HG02763 (cell line): ENCODE results near the gene RPH3AL.
"Not testable (repeated sequence)": the region's sequence is repeated elsewhere in the genome, so short reads cannot be mapped to it uniquely, and the experiment has no call there.

Experiments
- ATAC-seq: cut with Tn5 transposase; IDR thresholded peaks from one replicate; pipeline ENCODE4 v1.9.1; 2021; ENCODE audit warnings: mild to moderate bottlenecking, moderate library complexity; ENCODE audit not compliant: unreplicated experiment

RPH3AL gene

DNA sequence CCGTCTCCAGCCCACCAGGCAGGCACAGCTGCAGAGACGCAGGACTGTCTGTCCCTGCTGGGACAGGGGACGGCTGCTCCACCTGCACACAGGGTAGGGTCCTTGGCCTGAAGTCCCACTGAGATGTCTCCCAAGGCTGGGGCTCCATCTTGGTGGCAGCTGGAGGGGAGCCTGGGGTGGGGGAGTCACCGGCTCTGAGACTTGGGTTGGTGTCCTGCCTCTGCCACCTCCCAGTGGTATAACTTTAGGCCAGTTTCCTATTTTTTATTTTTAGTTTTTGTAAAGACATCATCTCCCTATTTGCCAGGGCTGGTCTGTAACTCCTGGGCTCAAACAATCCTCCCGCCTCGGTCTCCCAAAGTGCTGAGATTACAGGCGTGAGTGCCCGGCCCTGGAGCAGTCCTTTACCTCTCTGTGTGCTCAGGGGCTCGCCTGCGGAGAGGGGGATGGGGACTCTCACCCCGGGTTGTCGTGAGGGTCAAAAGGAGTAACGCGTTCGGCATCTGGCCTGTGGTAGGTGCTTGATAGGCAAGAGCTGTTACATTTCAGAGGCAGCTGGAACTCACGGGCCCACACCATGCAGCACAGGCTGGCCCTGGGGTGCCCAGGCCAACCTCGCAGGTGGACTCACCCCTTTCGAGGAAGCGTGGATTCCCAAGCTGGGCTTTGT, 124.5 kb downstream of the RPH3AL start:
- ATAC-seq, result no peak

DNA sequence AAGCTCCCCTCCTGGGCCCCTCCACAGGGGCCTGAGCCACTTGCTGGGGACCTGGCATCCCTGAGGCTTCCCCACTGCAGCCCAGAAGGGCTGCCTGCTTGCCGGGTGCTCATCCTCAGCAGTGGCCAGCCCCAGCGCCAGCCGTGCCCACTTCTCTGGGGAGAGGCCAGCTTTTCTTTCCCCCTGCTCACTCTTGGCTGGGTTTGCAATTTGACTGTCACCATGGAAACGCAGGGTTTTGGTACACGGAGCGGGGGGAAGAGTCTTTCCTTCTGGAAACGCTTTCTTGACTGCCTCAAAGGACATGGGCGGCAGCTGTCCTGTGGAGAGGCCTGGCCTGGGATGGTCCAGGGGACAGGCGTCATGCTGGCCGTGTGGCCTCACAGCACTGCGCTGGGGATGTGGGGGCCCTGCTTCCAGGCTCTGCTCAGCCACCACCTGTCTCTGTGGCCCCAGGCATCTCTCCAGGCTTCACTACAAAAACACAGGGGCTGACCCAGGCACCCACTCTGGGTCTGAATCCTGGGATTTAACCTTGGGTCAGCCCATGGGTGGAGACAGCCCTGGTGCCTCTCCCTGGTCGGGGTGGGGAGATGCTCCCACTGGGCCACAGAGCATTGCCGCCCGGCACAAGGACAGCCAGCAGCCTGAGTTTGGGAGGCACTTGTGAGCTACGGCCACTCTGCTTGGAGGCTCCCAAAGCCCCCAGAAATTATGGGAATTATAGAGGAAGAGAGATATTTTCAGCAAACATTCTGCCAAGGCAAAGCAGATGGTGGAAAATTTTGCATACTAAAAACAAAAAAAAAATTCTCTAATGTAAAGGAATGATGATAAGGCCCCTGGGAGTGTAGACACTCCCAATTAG, 125.3 kb downstream of the RPH3AL start:
- no peak for ATAC-seq

DNA sequence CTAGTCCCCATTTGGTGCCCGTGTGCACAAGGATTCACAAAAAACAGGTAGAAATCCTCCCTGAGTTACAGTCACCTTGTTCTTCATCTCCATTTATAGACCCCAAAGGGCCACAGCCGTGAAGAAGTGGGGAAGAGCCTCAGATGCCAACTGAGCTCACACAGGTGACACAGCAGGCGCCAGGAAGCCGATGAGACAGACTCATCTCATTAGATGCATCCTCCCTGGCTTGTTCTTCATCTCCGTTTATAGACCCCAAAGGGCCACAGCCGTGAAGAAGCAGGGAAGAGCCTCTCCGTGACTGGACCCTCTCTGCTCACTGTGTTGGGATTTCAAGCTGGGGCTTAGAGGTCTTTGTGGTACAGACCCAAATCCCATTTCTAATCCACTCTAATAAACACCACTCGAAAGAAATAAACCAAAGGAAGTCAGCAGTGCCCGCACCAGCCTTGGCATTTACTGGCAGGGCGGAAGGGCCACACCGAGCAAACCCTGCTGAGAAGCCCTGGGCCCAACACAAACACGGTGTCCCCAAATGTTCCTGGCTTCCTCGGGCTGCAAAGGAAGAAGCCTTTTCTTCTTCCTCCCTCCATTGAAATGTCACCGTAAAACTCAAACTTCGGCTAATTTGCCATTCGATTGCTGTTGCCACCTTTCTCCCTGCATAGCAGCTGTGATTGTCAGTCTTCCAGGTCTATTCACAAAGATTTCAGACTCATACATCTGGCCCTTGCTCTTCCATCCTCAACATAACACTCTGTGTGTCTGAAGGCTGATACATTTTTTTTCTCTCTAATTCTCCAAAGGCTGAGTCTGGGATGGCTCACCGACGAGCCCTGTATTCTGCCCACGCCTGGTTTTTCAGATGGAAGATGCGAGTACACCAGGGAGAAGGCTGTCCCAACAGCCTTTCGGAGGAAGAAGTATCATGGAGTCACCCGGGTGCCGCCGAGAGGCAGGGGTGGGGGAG, 126.2 kb downstream of the RPH3AL start:
- ATAC-seq, result no peak

DNA sequence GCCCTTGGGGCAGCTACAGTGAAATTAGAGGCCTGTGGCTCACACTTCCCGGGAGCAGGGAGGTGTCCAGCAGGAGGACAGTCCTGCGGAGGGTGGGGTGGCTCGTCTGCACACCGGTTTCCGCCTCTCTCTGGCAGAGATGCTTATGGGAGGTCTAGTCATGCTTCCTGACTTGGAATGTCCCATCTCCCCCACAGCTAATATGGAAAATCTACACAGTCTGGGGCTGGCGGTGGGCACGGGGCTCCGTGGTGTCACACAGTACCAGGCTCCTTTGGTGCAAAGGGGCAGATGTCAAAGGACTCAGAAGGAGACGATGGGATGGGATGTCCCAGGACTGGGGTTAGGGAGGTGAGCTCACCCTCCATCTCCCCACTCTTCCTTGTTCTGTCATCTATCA, 127.1 kb downstream of the RPH3AL start:
- no peak for ATAC-seq

DNA sequence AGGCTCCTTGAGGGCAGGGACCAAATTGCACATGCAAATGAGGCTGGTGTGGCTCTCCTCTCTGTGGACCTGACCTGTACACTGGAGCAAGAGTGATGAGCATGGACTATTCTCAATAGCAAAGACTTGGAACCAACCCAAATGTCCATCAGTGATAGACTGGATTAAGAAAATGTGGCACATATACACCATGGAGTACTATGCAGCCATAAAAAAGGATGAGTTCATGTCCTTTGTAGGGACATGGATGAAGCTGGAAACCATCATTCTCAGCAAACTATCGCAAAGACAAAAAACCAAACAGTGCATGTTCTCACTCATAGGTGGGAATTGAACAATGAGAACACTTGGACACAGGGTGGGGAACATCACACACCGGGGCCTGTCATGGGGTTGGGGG, 128.0 kb downstream of the RPH3AL start:
- not testable (repeated sequence) for ATAC-seq

DNA sequence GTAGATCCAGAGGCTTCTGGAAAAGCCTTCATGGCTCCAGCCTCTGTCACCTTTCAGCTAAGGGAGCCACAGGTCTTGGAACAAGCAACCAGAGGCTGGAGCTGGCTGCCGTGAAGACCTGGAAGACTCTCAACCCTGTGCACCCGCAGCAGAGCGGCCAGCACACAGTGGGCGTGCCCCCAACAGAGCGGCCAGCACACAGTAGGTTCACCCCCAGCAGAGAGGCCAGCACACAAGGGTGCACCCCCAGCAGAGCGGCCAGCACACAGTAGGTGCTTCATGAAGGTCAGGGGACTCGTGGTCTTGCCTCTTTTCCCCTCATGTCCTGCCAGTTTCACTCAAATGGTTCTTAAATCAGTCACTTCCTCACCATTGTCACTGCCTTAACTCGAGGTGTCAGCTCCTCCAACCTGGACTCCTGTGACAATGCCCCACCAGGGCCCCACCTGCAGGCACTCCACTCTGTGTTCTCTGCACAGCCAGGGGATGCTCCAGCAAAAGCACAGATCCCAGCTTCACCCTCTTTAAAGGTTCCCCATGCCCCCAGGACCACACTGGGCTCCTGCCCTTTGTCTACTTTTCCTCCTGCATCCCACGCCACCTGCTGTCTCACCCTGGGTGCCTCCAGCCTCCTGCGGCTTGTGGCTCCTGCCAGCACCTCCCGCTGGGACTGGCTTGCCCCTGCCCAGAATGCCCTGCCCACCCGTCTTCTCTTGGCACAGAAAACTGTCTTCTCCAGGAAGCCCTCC, 128.7 kb downstream of the RPH3AL start:
- no peak for ATAC-seq

DNA sequence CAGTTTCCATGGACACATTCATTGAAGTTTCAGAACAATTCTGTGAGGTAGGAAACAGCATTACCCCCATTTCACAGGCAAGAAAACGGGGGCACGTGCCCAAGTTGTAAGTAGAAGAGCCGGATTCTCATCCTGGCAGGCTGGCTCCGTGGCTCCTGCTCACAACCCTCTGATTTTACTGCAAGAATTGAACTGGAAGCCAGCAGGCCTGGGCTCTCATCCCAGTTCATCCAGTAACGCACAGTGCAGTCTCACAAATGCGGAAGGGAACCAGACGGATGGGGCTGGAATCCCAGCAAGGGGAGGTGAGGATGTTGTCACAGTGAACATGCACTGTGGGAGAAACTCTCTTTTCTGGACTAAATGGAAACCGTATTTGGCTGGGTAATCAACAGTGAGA, 130.4 kb downstream of the RPH3AL start:
- ATAC-seq, result no peak

DNA sequence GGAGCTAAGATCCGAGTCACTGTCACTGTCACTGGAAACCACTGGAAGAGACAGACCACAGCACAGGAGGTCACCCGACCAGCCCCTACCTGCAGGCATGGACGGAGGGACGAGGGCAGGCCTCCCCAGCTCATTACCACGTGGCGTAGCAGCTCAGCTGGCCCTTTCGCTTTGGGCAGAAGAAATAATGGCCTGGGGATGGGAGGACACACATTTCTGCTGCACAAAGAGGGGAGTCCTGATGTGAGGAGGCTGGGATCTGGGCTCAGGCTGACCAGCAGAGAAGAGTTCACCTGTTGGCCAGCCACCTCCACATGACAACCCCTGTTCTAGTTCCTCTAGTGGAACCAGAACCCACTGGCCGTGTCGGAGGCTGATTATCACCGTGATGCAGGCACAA, 132.9 kb downstream of the RPH3AL start:
- no peak for ATAC-seq

DNA sequence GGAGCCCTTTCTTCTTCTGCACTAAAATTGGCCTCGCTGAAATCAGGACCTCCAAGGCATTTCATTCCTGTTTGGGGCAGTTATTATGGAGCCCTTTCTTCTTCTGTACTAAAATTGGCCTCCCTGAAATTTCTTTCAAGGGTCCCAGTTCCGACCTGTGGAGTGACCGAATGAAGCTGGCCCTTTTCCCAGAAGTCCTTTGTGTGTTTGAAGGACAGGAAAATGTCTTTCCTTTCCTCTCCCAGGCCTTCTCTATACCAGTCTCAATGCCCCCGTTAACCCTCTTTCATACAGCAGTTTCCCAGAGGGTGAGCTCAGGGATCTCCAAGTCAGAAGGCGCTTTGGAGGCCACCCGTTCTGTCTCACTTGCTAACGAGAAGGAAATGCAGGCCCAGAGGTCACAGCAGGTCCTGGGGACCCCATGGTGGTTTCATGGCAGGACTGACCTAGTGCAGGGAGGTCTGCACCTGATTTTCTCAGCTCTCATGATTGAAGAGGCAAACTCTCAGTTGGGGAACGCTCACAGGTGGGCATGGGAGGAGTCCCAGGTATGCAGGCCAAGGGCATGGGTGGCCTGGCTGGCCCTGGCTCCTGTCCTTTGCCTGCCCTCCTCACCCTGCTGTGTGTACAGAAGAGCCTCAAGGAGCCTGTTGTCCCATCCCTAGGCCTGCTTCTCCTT, 134.0 kb downstream of the RPH3AL start:
- no peak for ATAC-seq

DNA sequence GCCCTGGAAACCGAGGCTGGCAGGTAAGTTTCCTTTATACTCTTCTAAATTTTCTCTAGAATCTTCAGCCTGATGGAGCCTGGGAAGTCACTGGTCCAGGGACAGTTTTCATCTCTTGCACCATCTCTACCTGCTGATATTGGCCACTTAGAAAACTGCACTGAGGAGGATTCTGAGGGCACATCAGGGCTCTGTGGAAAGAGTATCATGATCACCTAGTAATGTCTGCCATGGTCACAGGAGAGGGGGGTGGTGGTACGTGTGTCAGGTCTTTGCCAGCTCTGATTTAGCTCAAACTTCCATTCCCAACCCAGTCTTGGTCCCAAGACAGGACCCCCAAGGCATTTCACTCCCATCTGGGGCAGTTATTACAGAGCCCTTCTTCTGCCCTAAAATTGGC, 136.0 kb downstream of the RPH3AL start:
- no peak for ATAC-seq

DNA sequence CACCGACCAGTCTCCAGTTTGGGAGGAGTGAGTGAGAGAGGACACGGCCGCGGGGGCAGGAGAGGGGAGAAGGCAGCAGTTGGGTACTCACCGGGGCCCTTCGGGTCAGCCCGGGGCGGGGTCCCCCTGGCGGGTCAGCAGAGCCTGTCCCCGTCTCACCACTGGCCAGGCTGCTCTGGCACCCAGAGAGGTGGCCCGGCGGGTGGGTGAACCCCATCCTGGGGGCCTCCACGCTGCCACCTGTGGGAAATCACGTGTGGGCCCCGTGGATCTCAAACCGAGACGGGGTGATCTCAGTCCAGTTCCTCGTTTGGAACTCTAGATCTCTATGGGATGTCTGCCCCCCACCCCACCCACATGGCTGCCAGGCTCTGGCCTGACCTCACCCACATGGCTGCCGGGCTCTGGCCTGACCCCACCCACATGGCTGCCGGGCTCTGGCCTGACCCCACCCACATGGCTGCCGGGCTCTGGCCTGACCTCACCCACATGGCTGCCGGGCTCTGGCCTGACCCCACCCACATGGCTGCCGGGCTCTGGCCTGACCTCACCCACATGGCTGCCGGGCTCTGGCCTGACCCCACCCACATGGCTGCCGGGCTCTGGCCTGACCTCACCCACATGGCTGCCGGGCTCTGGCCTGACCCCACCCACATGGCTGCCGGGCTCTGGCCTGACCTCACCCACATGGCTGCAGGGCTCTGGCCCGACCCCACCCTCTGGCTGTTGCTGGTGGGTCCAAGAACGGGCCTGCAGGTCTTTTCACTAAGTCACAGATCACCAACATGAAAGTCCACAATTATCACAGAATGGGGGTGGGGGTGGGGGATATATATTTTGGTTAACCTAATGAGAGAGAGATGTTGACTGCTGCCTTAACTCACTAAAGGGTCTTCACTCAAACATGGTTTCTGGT, 136.8 kb downstream of the RPH3AL start:
- ATAC-seq, result not testable (repeated sequence)

DNA sequence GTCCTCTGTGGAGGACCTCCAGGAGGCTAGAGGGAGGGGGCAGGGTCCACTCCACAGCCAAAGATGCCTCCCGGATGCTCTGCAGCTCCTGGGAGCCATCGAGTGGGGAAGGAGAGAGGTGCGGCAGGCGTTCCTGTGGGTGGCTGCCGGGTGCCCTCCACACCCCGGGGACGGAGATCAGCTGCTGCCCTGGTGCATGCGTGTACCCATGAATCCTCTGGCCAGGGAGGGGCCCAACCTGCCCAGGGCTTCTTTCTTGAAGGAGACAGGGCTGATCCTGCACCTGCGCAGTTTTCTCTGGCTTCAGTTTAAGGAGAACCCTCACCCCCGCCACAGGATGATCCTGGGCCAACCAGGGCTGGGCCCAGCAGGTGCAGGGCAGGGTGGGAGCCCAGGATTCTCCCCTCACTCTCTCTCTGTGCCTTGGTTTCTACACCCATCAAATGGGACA, 137.7 kb downstream of the RPH3AL start:
- ATAC-seq, result no peak

DNA sequence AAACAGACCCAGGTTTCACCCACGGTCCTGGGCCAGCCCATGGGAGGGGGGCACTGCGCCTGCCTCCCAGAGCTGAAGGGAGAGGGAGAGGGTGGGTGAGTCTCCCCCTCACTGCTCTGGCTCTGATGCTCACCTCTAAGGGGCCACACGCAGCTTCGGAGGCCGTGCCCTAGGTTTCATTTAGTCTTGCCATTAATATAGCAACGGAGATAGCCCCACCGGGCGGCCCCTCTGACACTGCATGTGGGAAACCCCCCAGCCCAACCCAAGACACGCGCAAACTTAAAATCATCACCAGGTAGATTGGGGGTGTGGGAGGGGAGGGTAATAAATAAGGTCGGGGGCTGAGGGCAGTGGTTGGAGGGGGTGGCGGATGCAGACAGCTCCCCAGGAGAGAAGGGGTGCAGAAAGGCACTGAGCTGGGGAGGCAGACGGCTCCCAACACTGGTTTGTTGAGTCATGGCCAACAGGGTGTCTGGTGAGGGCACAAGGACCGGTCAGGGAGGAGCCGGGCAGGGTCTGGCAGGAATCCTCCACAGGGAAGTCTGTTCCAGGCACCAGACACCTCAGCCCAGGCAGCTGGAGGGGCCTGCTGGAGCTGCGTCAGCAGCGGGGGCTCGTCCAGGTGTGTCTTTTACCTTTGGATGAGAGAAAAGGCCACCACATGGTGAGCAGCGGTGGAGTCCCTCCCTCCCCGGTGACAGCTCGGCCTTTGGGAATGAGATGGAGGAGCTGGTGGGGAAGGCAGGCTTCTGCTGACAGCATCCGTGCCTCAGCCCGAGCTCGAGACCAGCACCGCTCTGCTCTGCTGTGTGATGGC, 139.1 kb downstream of the RPH3AL start:
- ATAC-seq, result no peak

DNA sequence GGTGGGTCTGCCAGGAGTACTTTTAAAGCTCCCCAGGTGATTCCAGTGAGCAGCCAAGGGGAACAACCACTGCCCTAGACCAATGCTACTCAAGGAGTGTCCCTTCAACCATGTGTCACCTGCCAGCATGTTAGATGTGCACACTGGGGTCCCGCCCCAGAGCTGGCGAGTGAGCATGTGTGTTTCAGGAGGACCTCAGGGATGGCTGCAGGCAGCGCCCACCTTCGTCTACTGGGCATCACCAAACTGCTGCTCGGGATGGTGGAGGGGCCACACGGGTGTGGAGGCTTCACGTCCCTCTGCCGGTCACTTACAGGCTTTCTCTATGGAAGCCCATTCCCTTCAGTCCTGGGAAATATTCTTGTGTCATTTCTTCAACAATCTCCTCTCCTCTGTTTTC, 142.2 kb downstream of the RPH3AL start:
- no peak for ATAC-seq

DNA sequence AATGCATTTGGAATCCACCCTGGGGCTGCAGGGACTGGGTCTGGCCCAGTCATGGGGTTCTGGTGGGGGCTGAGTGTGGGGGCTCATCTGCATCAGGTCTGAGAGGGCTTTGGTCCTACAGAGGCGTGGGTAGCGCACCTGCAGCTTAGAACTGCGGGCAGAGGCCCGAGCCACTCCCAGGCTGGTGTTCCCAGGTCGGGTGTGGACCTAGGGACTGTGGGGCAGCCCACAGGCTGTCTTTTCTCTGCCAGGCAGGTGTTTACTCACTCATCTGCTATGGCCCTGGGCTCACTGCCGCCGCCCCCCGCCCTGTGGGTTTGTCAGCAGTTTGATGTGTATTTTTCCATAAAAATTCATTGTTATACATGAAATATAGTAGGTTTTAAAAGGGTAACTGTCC, 144.2 kb downstream of the RPH3AL start:
- ATAC-seq, result no peak

DNA sequence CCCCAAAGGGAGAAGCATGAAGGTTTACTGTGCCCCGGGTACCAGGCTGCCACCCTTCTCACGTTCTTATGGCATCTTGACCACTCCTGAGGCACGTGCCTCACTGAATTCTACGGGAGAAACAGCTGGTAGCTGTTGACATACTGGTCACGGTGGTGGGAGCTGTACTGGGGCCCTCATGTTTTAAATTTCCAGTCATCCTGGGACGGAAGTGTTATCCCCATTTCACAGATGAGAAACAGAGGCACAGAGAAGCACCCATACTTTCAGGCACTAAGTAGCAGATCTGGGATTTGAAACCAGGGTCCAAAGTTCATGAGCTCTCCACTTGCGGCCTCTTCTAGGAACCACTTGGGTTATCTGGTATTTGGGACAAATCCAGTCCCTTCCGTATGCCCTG, 144.8 kb downstream of the RPH3AL start:
- no peak for ATAC-seq

DNA sequence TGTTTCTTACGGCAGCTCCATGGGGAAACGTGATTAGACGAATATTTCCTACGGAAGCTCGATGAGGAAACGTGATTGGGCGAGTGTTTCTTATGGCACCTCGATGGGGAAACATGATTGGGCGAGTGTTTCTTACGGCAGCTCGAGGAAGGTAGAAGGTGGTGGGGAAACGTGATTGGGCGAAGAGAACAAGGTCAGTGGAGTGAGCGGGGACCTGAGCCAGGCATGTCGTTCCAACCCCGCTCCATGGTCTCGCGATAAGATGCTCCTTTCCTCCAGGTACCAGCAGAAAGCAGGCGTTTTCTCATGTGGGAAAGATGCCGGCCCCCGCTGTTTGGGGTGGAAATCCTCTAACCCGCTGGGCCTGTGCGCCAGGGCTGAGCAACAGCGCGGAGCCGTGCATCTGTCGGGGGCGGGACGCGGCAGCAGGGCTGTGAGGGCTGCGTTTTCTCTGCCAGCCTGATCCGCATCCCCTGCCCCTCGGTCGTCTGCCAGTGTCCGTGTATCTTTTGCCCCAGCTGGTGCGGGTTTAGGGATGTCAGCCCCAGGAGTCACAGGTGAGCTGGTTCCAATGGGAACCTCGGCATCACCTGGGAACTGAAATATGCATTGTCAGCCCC, 145.6 kb downstream of the RPH3AL start:
- ATAC-seq, result no peak

DNA sequence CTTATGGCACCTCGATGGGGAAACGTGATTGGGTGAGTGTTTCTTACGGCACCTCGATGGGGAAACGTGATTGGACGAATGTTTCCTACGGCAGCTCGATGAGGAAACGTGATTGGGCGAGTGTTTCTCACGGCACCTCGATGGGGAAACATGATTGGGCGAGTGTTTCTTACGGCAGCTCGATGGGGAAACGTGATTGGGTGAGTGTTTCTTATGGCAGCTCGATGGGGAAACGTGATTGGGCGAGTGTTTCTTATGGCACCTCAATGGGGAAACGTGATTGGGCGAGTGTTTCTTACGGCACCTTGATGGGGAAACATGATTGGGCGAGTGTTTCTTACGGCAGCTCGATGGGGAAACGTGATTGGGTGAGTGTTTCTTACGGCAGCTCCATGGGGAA, 146.1 kb downstream of the RPH3AL start:
- not testable (repeated sequence) for ATAC-seq
